Tibial nerve (tissue), 4 donors: ENCODE measurements around the gene MSRB1. TPM values are rescaled to one million over a fixed set of nuclear protein-coding genes. Genes with fewer than 3 reads are reported as not detected.

Experiments used
- DNase-seq, 2 donors: peaks; one replicate each; pipeline ENCODE4 v3.0.0-alpha.2; 2019; ENCODE audit warnings: low spot score in 2 of 2
- H3K27ac ChIP-seq, 4 donors: fragments of 200-600 bp; sonication (generic) in 3 of 4; one replicate each; pipeline ENCODE4 v1.5.1; 2017 to 2019; ENCODE audit warnings: mild to moderate bottlenecking in 1 of 4
- H3K27me3 ChIP-seq, 2 donors: fragments of 200-600 bp; sonication (generic) in 1 of 2; one replicate each; pipeline versions ENCODE4 v1.5.1 to v1.6.0; 2017 to 2019
- H3K36me3 ChIP-seq, 3 donors: fragments of 200-600 bp; sonication (generic); one replicate each; pipeline ENCODE4 v1.5.1; 2018 to 2019
- H3K4me1 ChIP-seq, 4 donors: fragments of 200-600 bp; sonication (generic) in 3 of 4; one replicate each; pipeline ENCODE4 v1.5.1; 2017 to 2019
- H3K4me3 ChIP-seq, 4 donors: fragments of 200-600 bp; sonication (generic) in 3 of 4; one replicate each; pipeline ENCODE4 v1.5.1; 2017 to 2019; ENCODE audit warnings: mild to moderate bottlenecking in 1 of 4, moderate library complexity in 1 of 4
- H3K9me3 ChIP-seq, 4 donors: fragments of 200-600 bp; sonication (generic) in 3 of 4; one replicate each; pipeline ENCODE4 v1.5.1; 2017 to 2019
- CTCF ChIP-seq, 5 experiments: fragments of 200-600 bp in 3 of 5; fragments of 450-650 bp in 2 of 5; sonication (generic) in 3 of 5; IDR thresholded peaks; one replicate each; pipeline ENCODE4 v1.5.1; 2016 to 2019; ENCODE audit warnings: antibody characterized with exemption in 5 of 5, mild to moderate bottlenecking in 3 of 5, moderate library complexity in 2 of 5
- EP300 ChIP-seq, 2 donors: sonication (generic); formaldehyde crosslinking; IDR thresholded peaks; one replicate each; pipeline ENCODE4 v1.6.1; 2017; ENCODE audit warnings: antibody characterized with exemption in 2 of 2, mild to moderate bottlenecking in 1 of 2
- POLR2A ChIP-seq, 2 donors: fragments of 450-650 bp; IDR thresholded peaks; one replicate each; pipeline ENCODE4 v1.6.1; 2017; ENCODE audit warnings: antibody characterized with exemption in 2 of 2, mild to moderate bottlenecking in 2 of 2, moderate library complexity in 2 of 2
- WGBS, 2 donors: methylation state at CpG; one replicate each; pipeline ENCODE4 v1.1.5; 2018; 5-methylcytosine and 5-hydroxymethylcytosine counted together
- total RNA-seq, 4 donors: library from RNA; depleted of rRNA; stranded (reverse); fragments of >200 nt; gene quantifications; one replicate each; pipeline ENCODE4 v1.1.0, GENCODE V29; 2016

Gene MSRB1
- total RNA-seq, 4 donors from 2014 or later, result 22.5 to 46.1 (median 30.3) TPM

GRCh38 chr16:1950047-1950446 is 7.0 kb upstream of the MSRB1 start:
- no peak for TF ChIP-seq CTCF (IDR thresholded peaks at IDR 0.05)
- TF ChIP-seq EP300 (IDR thresholded peaks at IDR 0.05), result no peak
- no peak for TF ChIP-seq POLR2A (IDR thresholded peaks at IDR 0.05)
- H3K9me3 ChIP-seq, result no peaks in the 10 kb centered on the region
- DNase-seq, result no peak
- no peak overlapping the region for H3K27ac ChIP-seq
- H3K4me1 ChIP-seq, result no peaks in the 10 kb centered on the region
- H3K36me3 ChIP-seq, result no peaks in the 10 kb centered on the region
- WGBS, 2 donors, result 55 to 61% methylated on average over 7 of the region's 7 CpGs
- no peak overlapping the region for H3K4me3 ChIP-seq
- no peaks in the 10 kb centered on the region for H3K27me3 ChIP-seq

- Histone ChIP-seq H3K27ac (no peak overlapping the region), H3K27me3 (no peaks in the 10 kb centered on the region), H3K9me3 (no peaks in the 10 kb centered on the region), H3K4me1 (no peaks in the 10 kb centered on the region), H3K4me3 (no peak overlapping the region), H3K36me3 (no peaks in the 10 kb centered on the region)
- 94% methylated on average over 11 of the region's 11 CpGs for WGBS, 2 donors
- no peak for DNase-seq
- no peak for TF ChIP-seq EP300 (IDR thresholded peaks at IDR 0.05)
- TF ChIP-seq POLR2A (IDR thresholded peaks at IDR 0.05), result no peak
- TF ChIP-seq CTCF (IDR thresholded peaks at IDR 0.05), result no peak
Measured at GRCh38 chr16:1949507-1949906, 6.5 kb upstream of the MSRB1 start.

GRCh38 chr16:1947369-1947670 is 4.3 kb upstream of the MSRB1 start:
- 89 to 92% methylated on average over 9 of the region's 9 CpGs for WGBS, 2 donors
- Histone ChIP-seq H3K4me3 (no peak overlapping the region), H3K27ac (no peak overlapping the region), H3K27me3 (no peaks in the 10 kb centered on the region), H3K4me1 (peaks cover 0 to 11% (median 3%) of the 10 kb centered on the region in 4 donors), H3K9me3 (no peaks in the 10 kb centered on the region), H3K36me3 (no peaks in the 10 kb centered on the region)
- TF ChIP-seq EP300 (IDR thresholded peaks at IDR 0.05) (no peak), CTCF (IDR thresholded peaks at IDR 0.05) (no peak), POLR2A (IDR thresholded peaks at IDR 0.05) (no peak)
- DNase-seq, result no peak

GRCh38 chr16:1946495-1947368 is 3.7 kb upstream of the MSRB1 start:
- Histone ChIP-seq H3K36me3 (no peaks in the 10 kb centered on the region), H3K27ac (no peak overlapping the region), H3K9me3 (no peaks in the 10 kb centered on the region), H3K4me1 (peaks cover 0 to 17% (median 9%) of the 10 kb centered on the region in 4 donors), H3K4me3 (no peak overlapping the region), H3K27me3 (no peaks in the 10 kb centered on the region)
- no peak for DNase-seq
- WGBS, 2 donors, result 71 to 80% methylated on average over 27 to 37 of the region's 38 CpGs
- TF ChIP-seq EP300 (IDR thresholded peaks at IDR 0.05) (no peak), POLR2A (IDR thresholded peaks at IDR 0.05) (no peak), CTCF (IDR thresholded peaks at IDR 0.05) (no peak)

GRCh38 chr16:1945559-1946391 is 2.8 kb upstream of the MSRB1 start:
- no peak overlapping the region for H3K27ac ChIP-seq
- TF ChIP-seq EP300 (IDR thresholded peaks at IDR 0.05) (no peak), POLR2A (IDR thresholded peaks at IDR 0.05) (no peak), CTCF (IDR thresholded peaks at IDR 0.05) (no peak)
- peaks cover 0 to 20% (median 10%) of the 10 kb centered on the region in 4 donors for H3K4me1 ChIP-seq
- H3K36me3 ChIP-seq, result peaks cover 0 to 7% (median 0%) of the 10 kb centered on the region in 3 donors
- no peak overlapping the region for H3K4me3 ChIP-seq
- no peaks in the 10 kb centered on the region for H3K27me3 ChIP-seq
- WGBS, 2 donors, result 84 to 86% methylated on average over 15 to 18 of the region's 19 CpGs
- no peak for DNase-seq
- no peaks in the 10 kb centered on the region for H3K9me3 ChIP-seq
